ENCODE data around the gene NKIRAS2. TPM values are rescaled to one million over a fixed set of nuclear protein-coding genes. Genes with fewer than 3 reads are reported as not detected.

Gene NKIRAS2
- total RNA-seq (ENCODE audit: low replicate concordance), result 23.7 and 50.1 TPM in 2 replicates

GRCh38 chr17:42019509-42020404 lies at the start of gene NKIRAS2:
TSS of gene NKIRAS2 (plus strand) at chr17:42020090. CDS start at chr17:42021578, 1,488 bp downstream.
- peaks cover 59% of the 10 kb centered on the region for H3F3A ChIP-seq (ENCODE audit: low read depth)
- no peaks in the 10 kb centered on the region for H3K36me3 ChIP-seq
- peaks cover 14% of the 10 kb centered on the region for H3K4me1 ChIP-seq
- Mint-ChIP-seq H3K4me1 (peaks cover 45% of the 10 kb centered on the region), H3K4me3 (peak within 1 kb of the TSS; percentile 97), H3K9me3 (no peaks in the 10 kb centered on the region), H3K36me3 (peaks cover 8% of the 10 kb centered on the region), H3K27me3 (ENCODE audit: insufficient read depth, low read depth) (peaks cover 5% of the 10 kb centered on the region), H3K27ac (peak within 1 kb of the TSS; percentile 69)
- peak within 1 kb of the TSS; percentile 94 for H3K9ac ChIP-seq
- H3K79me2 ChIP-seq (ENCODE audit: low read depth), result peaks cover 43% of the 10 kb centered on the region
- no peak within 1 kb of the TSS for H3K27ac ChIP-seq
- H4K20me1 ChIP-seq (ENCODE audit: low read depth), result peaks cover 3% of the 10 kb centered on the region
- H3K4me3 ChIP-seq, result peak within 1 kb of the TSS; percentile 98
- H3K27me3 ChIP-seq, result no peaks in the 10 kb centered on the region
- H3K4me2 ChIP-seq, result peak within 1 kb of the TSS; percentile 85
- peak within 1 kb of the TSS; percentile 63 for H2AFZ ChIP-seq (replicated peaks)
- TF ChIP-seq EZH2 (IDR thresholded peaks at IDR 0.05) (peak; percentile 28), EZH2phosphoT487 (IDR thresholded peaks at IDR 0.05) (no peak)
- TF ChIP-seq, protein P1, sequence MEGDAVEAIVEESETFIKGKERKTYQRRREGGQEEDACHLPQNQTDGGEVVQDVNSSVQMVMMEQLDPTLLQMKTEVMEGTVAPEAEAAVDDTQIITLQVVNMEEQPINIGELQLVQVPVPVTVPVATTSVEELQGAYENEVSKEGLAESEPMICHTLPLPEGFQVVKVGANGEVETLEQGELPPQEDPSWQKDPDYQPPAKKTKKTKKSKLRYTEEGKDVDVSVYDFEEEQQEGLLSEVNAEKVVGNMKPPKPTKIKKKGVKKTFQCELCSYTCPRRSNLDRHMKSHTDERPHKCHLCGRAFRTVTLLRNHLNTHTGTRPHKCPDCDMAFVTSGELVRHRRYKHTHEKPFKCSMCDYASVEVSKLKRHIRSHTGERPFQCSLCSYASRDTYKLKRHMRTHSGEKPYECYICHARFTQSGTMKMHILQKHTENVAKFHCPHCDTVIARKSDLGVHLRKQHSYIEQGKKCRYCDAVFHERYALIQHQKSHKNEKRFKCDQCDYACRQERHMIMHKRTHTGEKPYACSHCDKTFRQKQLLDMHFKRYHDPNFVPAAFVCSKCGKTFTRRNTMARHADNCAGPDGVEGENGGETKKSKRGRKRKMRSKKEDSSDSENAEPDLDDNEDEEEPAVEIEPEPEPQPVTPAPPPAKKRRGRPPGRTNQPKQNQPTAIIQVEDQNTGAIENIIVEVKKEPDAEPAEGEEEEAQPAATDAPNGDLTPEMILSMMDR (IDR thresholded peaks at IDR 0.05), result peak; percentile 85
- DNase-seq (ENCODE audit: low spot score), result peak; percentile 96
- no peaks in the 10 kb centered on the region for H3K9me3 ChIP-seq (ENCODE audit: low read depth)

DNA sequence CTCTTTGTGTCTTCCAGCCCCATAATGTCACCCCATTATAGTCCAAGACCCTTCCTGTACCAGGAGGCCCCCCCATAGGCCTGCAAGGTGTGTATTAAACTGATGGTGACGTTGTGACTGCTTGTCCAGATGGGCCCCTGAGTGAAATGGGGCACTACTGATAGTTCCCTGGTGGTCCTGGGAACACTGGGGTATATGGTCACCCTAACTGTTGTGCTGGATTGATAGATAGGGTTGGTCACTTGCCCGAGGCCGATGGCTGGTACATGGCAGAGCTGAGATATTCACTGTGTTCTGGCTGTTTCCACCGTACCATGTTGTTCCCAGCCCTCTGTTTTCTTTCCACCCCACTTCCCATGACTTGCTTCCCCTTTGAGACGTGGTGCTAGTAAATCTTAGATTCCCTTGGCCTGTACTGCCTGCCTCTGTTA lies 49.0 kb upstream of the NKIRAS2 start:
- TF ChIP-seq EZH2 (IDR thresholded peaks at IDR 0.05) (no peak), EZH2phosphoT487 (IDR thresholded peaks at IDR 0.05) (no peak)
- TF ChIP-seq, protein P1 (IDR thresholded peaks at IDR 0.05), result no peak
- H3K27ac Mint-ChIP-seq, result no peak overlapping the region
- H3K36me3 Mint-ChIP-seq, result peaks cover 24% of the 10 kb centered on the region
- Histone ChIP-seq H3K4me1 (peaks cover 10% of the 10 kb centered on the region), H2AFZ (replicated peaks) (no peak overlapping the region), H3K4me3 (no peak overlapping the region), H3K27me3 (no peaks in the 10 kb centered on the region), H3K4me2 (no peak overlapping the region), H3K9ac (no peak overlapping the region), H3K27ac (no peak overlapping the region), H3F3A (ENCODE audit: low read depth) (peaks cover 23% of the 10 kb centered on the region), H3K79me2 (ENCODE audit: low read depth) (peaks cover 47% of the 10 kb centered on the region), H4K20me1 (ENCODE audit: low read depth) (peaks cover 39% of the 10 kb centered on the region), H3K36me3 (no peaks in the 10 kb centered on the region), H3K9me3 (ENCODE audit: low read depth) (no peaks in the 10 kb centered on the region)
- no peaks in the 10 kb centered on the region for H3K9me3 Mint-ChIP-seq
- peaks cover 10% of the 10 kb centered on the region for H3K4me1 Mint-ChIP-seq
- no peak overlapping the region for H3K4me3 Mint-ChIP-seq
- no peak for DNase-seq (ENCODE audit: low spot score)
- peaks cover 2% of the 10 kb centered on the region for H3K27me3 Mint-ChIP-seq (ENCODE audit: insufficient read depth, low read depth)

- Histone ChIP-seq H3K27me3 (no peaks in the 10 kb centered on the region), H3K4me3 (no peak overlapping the region), H3K9me3 (ENCODE audit: low read depth) (no peaks in the 10 kb centered on the region), H4K20me1 (ENCODE audit: low read depth) (peaks cover 39% of the 10 kb centered on the region), H3F3A (ENCODE audit: low read depth) (peaks cover 14% of the 10 kb centered on the region), H3K79me2 (ENCODE audit: low read depth) (peaks cover 44% of the 10 kb centered on the region), H2AFZ (replicated peaks) (no peak overlapping the region), H3K4me2 (no peak overlapping the region), H3K36me3 (no peaks in the 10 kb centered on the region), H3K27ac (no peak overlapping the region), H3K9ac (no peak overlapping the region), H3K4me1 (peaks cover 6% of the 10 kb centered on the region)
- TF ChIP-seq, protein P1 (IDR thresholded peaks at IDR 0.05), result no peak
- TF ChIP-seq EZH2phosphoT487 (IDR thresholded peaks at IDR 0.05), result no peak
- TF ChIP-seq EZH2 (IDR thresholded peaks at IDR 0.05), result no peak
- H3K36me3 Mint-ChIP-seq, result peaks cover 27% of the 10 kb centered on the region
- H3K27ac Mint-ChIP-seq, result peak overlapping the region; percentile 53
- peaks cover 2% of the 10 kb centered on the region for H3K27me3 Mint-ChIP-seq (ENCODE audit: insufficient read depth, low read depth)
- no peaks in the 10 kb centered on the region for H3K9me3 Mint-ChIP-seq
- H3K4me3 Mint-ChIP-seq, result no peak overlapping the region
- no peak for DNase-seq (ENCODE audit: low spot score)
- H3K4me1 Mint-ChIP-seq, result peaks cover 10% of the 10 kb centered on the region
Measured at GRCh38 chr17:41971721-41972523, 48.0 kb upstream of the NKIRAS2 start.

All from neural progenitor cell (in vitro differentiated cells).